WTC11 (cell line): ENCODE results near the gene VAV2. TPM values are rescaled to one million over a fixed set of nuclear protein-coding genes. Genes with fewer than 3 reads are reported as not detected.

Source experiments
- ATAC-seq: fragments of 200-7000 bp; cut with Tn5 transposase; 2 replicates; pipeline ENCODE4 v1.10.0; 2021; ENCODE audit warnings: mild to moderate bottlenecking, moderate library complexity
- CTCF ChIA-PET: fragments of 300-600 bp; sonication (Branson Sonifier 250); formaldehyde crosslinking; loops from one replicate; lab custom pipeline; 2021; ENCODE audit warnings: antibody characterized with exemption; lab: Charles Lee
- POLR2A ChIA-PET: fragments of 350-600 bp; sonication (Branson Sonifier 250); formaldehyde crosslinking; loops from one replicate; lab custom pipeline; 2021; ENCODE audit warnings: antibody characterized with exemption; lab: Charles Lee
- DNase-seq: peaks from one replicate; pipeline ENCODE4 v3.0.0; 2021; ENCODE audit warnings: low spot score
- H3K27ac Mint-ChIP-seq: 2 replicates; pipeline ENCODE4 v1.8.0; 2021; ENCODE audit warnings: mixed read lengths
- H3K27me3 Mint-ChIP-seq: 2 replicates; pipeline ENCODE4 v1.8.0; 2021; ENCODE audit warnings: low read depth, mild to moderate bottlenecking, moderate library complexity, mixed read lengths
- H3K36me3 Mint-ChIP-seq: 2 replicates; pipeline ENCODE4 v1.8.0; 2021; ENCODE audit warnings: mixed read lengths
- H3K4me1 Mint-ChIP-seq: 2 replicates; pipeline ENCODE4 v1.8.0; 2022; ENCODE audit warnings: mixed read lengths
- H3K4me3 Mint-ChIP-seq: 2 replicates; pipeline ENCODE4 v1.8.0; 2021; ENCODE audit warnings: mild to moderate bottlenecking, moderate library complexity, mixed read lengths
- H3K9me3 Mint-ChIP-seq: 2 replicates; pipeline ENCODE4 v1.8.0; 2021; ENCODE audit warnings: mixed read lengths
- AR ChIP-seq: fragments of 250-450 bp; sonication (Bioruptor Pico); IDR thresholded peaks from 2 replicates; pipeline ENCODE4 v1.9.0; 2021; ENCODE audit warnings: mild to moderate bottlenecking
- ARID4B ChIP-seq: sonication (generic); formaldehyde crosslinking; IDR thresholded peaks from 2 replicates; pipeline ENCODE4 v1.8.0; 2023; ENCODE audit warnings: missing genetic modification reagents, mild to moderate bottlenecking, borderline replicate concordance
- ATF1 ChIP-seq: sonication (generic); formaldehyde crosslinking; IDR thresholded peaks from 2 replicates; pipeline ENCODE4 v1.8.1; 2023; ENCODE audit warnings: mild to moderate bottlenecking, moderate library complexity, missing genetic modification reagents
- GRHL2 ChIP-seq: fragments of 250-450 bp; sonication (Bioruptor Pico); IDR thresholded peaks from 2 replicates; pipeline ENCODE4 v1.8.0; 2022; ENCODE audit warnings: mild to moderate bottlenecking, moderate library complexity; ENCODE audit not compliant: insufficient replicate concordance, severe bottlenecking
- NR1H2 ChIP-seq: sonication (generic); formaldehyde crosslinking; IDR thresholded peaks from 2 replicates; pipeline ENCODE4 v1.9.0; 2021; ENCODE audit warnings: mild to moderate bottlenecking, moderate library complexity, missing genetic modification reagents
- ZBTB21 ChIP-seq: sonication (generic); formaldehyde crosslinking; IDR thresholded peaks from 2 replicates; pipeline ENCODE4 v1.8.1; 2023; ENCODE audit warnings: mild to moderate bottlenecking, missing genetic modification reagents, borderline replicate concordance
- ZNF532 ChIP-seq: fragments of 250-450 bp; sonication (Bioruptor Pico); IDR thresholded peaks from 2 replicates; pipeline ENCODE4 v1.9.0; 2021; ENCODE audit warnings: mild to moderate bottlenecking, borderline replicate concordance
- total RNA-seq: library from RNA; stranded (reverse); gene quantifications from 3 replicates; pipeline ENCODE4 v1.2.3, GENCODE V29; 2021
- TF ChIP-seq, protein P1 (sequence below): sonication (generic); formaldehyde crosslinking; IDR thresholded peaks from 2 replicates; pipeline ENCODE4 v1.8.0; 2023; ENCODE audit warnings: mild to moderate bottlenecking, missing genetic modification reagents
- TF ChIP-seq, protein P2 (sequence below): sonication (generic); formaldehyde crosslinking; IDR thresholded peaks from 2 replicates; pipeline ENCODE4 v1.8.0; 2022; ENCODE audit warnings: mild to moderate bottlenecking, missing genetic modification reagents

VAV2 gene
- total RNA-seq, 1 experiment from 2014 or later, result 39.7 TPM

DNA sequence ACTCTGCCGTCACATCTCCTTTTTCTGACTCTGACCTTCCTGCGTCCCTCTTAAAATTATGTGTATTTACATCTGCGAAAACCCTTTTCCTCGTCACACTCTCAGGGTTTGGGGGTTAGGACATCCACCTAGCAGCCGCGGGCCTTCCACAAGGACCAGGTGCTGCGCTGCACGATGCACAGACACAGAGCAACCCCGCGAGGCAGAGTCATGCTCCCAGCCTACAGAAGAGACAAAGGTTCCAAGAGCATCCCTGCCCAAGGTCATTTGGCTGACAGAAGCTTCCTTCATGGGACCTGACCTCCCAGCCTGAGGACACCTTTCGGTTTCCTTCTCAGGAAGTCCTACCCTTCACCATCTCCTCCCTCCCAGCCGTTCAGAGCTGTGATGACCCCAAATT is 135.3 kb downstream of the VAV2 start:
- H3K9me3 Mint-ChIP-seq, result no peaks in the 10 kb centered on the region
- DNase-seq, result no peak
- H3K27ac Mint-ChIP-seq, result peak overlapping the region; percentile 51
- no peaks in the 10 kb centered on the region for H3K27me3 Mint-ChIP-seq
- POLR2A ChIA-PET, result no interaction called here
- H3K4me3 Mint-ChIP-seq, result no peak overlapping the region
- TF ChIP-seq ATF1 (CRISPR knock-in tag) (no peak), ARID4B (no peak), NR1H2 (no peak), GRHL2 (CRISPR knock-in tag) (no peak), ZBTB21 (CRISPR knock-in tag) (no peak), ZNF532 (CRISPR knock-in tag) (no peak), AR (CRISPR knock-in tag) (no peak)
- TF ChIP-seq, protein P1, sequence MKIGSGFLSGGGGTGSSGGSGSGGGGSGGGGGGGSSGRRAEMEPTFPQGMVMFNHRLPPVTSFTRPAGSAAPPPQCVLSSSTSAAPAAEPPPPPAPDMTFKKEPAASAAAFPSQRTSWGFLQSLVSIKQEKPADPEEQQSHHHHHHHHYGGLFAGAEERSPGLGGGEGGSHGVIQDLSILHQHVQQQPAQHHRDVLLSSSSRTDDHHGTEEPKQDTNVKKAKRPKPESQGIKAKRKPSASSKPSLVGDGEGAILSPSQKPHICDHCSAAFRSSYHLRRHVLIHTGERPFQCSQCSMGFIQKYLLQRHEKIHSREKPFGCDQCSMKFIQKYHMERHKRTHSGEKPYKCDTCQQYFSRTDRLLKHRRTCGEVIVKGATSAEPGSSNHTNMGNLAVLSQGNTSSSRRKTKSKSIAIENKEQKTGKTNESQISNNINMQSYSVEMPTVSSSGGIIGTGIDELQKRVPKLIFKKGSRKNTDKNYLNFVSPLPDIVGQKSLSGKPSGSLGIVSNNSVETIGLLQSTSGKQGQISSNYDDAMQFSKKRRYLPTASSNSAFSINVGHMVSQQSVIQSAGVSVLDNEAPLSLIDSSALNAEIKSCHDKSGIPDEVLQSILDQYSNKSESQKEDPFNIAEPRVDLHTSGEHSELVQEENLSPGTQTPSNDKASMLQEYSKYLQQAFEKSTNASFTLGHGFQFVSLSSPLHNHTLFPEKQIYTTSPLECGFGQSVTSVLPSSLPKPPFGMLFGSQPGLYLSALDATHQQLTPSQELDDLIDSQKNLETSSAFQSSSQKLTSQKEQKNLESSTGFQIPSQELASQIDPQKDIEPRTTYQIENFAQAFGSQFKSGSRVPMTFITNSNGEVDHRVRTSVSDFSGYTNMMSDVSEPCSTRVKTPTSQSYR (CRISPR knock-in tag), result no peak
- TF ChIP-seq, protein P2, sequence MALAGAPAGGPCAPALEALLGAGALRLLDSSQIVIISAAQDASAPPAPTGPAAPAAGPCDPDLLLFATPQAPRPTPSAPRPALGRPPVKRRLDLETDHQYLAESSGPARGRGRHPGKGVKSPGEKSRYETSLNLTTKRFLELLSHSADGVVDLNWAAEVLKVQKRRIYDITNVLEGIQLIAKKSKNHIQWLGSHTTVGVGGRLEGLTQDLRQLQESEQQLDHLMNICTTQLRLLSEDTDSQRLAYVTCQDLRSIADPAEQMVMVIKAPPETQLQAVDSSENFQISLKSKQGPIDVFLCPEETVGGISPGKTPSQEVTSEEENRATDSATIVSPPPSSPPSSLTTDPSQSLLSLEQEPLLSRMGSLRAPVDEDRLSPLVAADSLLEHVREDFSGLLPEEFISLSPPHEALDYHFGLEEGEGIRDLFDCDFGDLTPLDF (CRISPR knock-in tag), result no peak
- no peak for ATAC-seq
- CTCF ChIA-PET, result no interaction called here
- peaks cover 8% of the 10 kb centered on the region for H3K4me1 Mint-ChIP-seq
- peaks cover 14% of the 10 kb centered on the region for H3K36me3 Mint-ChIP-seq
